ENCODE data around the gene MPRIP. TPM values are rescaled to one million over a fixed set of nuclear protein-coding genes. Genes with fewer than 3 reads are reported as not detected.

Gene MPRIP
- total RNA-seq, 4 donors from 2014 or later = 141 to 305 (median 291) TPM

GRCh38 chr17:17030515-17031211 is 11.6 kb upstream of the MPRIP start:
- Histone ChIP-seq H3K36me3 (no peaks in the 10 kb centered on the region), H3K4me3 (no peak overlapping the region), H3K27me3 (no peaks in the 10 kb centered on the region), H3K9me3 (no peaks in the 10 kb centered on the region), H3K27ac (no peak overlapping the region), H3K4me1 (peaks cover 0 to 11% (median 0%) of the 10 kb centered on the region in 4 donors)
- peak in 1 of 3 donors; percentile 45 for DNase-seq
- TF ChIP-seq CTCF (IDR thresholded peaks at IDR 0.05) (no peak), POLR2A (IDR thresholded peaks at IDR 0.05) (no peak)

GRCh38 chr17:17032131-17032692 is 10.0 kb upstream of the MPRIP start:
- no peaks in the 10 kb centered on the region for H3K9me3 ChIP-seq
- peak in 1 of 3 donors; percentile 70 for DNase-seq
- TF ChIP-seq CTCF (IDR thresholded peaks at IDR 0.05) (no peak), POLR2A (IDR thresholded peaks at IDR 0.05) (no peak)
- no peak overlapping the region for H3K4me3 ChIP-seq
- H3K36me3 ChIP-seq = no peaks in the 10 kb centered on the region
- H3K27ac ChIP-seq = peak overlapping the region in 2 of 4 donors; percentile 3 to 10
- peaks cover 0 to 11% (median 2%) of the 10 kb centered on the region in 4 donors for H3K4me1 ChIP-seq
- no peaks in the 10 kb centered on the region for H3K27me3 ChIP-seq

GRCh38 chr17:17033466-17033865 is 8.8 kb upstream of the MPRIP start:
- no peaks in the 10 kb centered on the region for H3K27me3 ChIP-seq
- no peak overlapping the region for H3K4me3 ChIP-seq
- DNase-seq = no peak
- H3K9me3 ChIP-seq = no peaks in the 10 kb centered on the region
- H3K27ac ChIP-seq = no peak overlapping the region
- no peaks in the 10 kb centered on the region for H3K36me3 ChIP-seq
- peaks cover 0 to 7% (median 2%) of the 10 kb centered on the region in 4 donors for H3K4me1 ChIP-seq
- TF ChIP-seq CTCF (IDR thresholded peaks at IDR 0.05) (no peak), POLR2A (IDR thresholded peaks at IDR 0.05) (no peak)

- Histone ChIP-seq H3K4me3 (no peak overlapping the region), H3K27ac (no peak overlapping the region), H3K36me3 (no peaks in the 10 kb centered on the region), H3K4me1 (peaks cover 0 to 3% (median under 1%) of the 10 kb centered on the region in 4 donors), H3K27me3 (no peaks in the 10 kb centered on the region), H3K9me3 (no peaks in the 10 kb centered on the region)
- TF ChIP-seq CTCF (IDR thresholded peaks at IDR 0.05) = no peak
- TF ChIP-seq POLR2A (IDR thresholded peaks at IDR 0.05) = no peak
- DNase-seq = no peak
Observed at GRCh38 chr17:17034026-17034425, 8.2 kb upstream of the MPRIP start.

- no peak overlapping the region for H3K27ac ChIP-seq
- H3K9me3 ChIP-seq = no peaks in the 10 kb centered on the region
- peaks cover 0 to 3% (median 0%) of the 10 kb centered on the region in 4 donors for H3K4me1 ChIP-seq
- H3K4me3 ChIP-seq = no peak overlapping the region
- H3K27me3 ChIP-seq = no peaks in the 10 kb centered on the region
- TF ChIP-seq POLR2A (IDR thresholded peaks at IDR 0.05) (no peak), CTCF (IDR thresholded peaks at IDR 0.05) (no peak)
- H3K36me3 ChIP-seq = no peaks in the 10 kb centered on the region
- DNase-seq = no peak
Observed at GRCh38 chr17:17034496-17035075, 7.7 kb upstream of the MPRIP start.

All from Peyer's patch (tissue), 4 donors.